NB4 (cell line): ENCODE data around the gene UBTD2.

Experiments
- POLR2A ChIP-seq: IDR thresholded peaks from 2 replicates; pipeline ENCODE4 v1.6.1; 2011; ENCODE audit warnings: mild to moderate bottlenecking; ENCODE audit not compliant: insufficient read length; ENCODE audit errors: extremely low read depth
- TF ChIP-seq, protein P1 (sequence below): IDR thresholded peaks from one replicate; pipeline ENCODE4 v1.5.1; 2012; ENCODE audit warnings: low read depth, low read length

- TF ChIP-seq, protein P1, sequence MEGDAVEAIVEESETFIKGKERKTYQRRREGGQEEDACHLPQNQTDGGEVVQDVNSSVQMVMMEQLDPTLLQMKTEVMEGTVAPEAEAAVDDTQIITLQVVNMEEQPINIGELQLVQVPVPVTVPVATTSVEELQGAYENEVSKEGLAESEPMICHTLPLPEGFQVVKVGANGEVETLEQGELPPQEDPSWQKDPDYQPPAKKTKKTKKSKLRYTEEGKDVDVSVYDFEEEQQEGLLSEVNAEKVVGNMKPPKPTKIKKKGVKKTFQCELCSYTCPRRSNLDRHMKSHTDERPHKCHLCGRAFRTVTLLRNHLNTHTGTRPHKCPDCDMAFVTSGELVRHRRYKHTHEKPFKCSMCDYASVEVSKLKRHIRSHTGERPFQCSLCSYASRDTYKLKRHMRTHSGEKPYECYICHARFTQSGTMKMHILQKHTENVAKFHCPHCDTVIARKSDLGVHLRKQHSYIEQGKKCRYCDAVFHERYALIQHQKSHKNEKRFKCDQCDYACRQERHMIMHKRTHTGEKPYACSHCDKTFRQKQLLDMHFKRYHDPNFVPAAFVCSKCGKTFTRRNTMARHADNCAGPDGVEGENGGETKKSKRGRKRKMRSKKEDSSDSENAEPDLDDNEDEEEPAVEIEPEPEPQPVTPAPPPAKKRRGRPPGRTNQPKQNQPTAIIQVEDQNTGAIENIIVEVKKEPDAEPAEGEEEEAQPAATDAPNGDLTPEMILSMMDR = no peak
- TF ChIP-seq POLR2A = no peak
Observed at GRCh38 chr5:172303572-172304335, 20.2 kb upstream of the UBTD2 start.
